ENCODE data around the gene TKT.

The TKT gene

GRCh38 chr3:53258600-53259426, 3.0 kb upstream of the TKT start:
- no peak overlapping the region for H3K4me3 Mint-ChIP-seq
- TF ChIP-seq CTCF (IDR thresholded peaks at IDR 0.05): no peak
- no peak for DNase-seq
- no peak overlapping the region for H3K27ac Mint-ChIP-seq
- H3K27me3 Mint-ChIP-seq (ENCODE audit: low read depth, poor library complexity): peaks cover 8% of the 10 kb centered on the region
- H3K4me1 Mint-ChIP-seq: peaks cover 29% of the 10 kb centered on the region
- H3K9me3 Mint-ChIP-seq: no peaks in the 10 kb centered on the region
- no peaks in the 10 kb centered on the region for H3K36me3 Mint-ChIP-seq (ENCODE audit: low read depth)

- Mint-ChIP-seq H3K36me3 (ENCODE audit: low read depth) (no peaks in the 10 kb centered on the region), H3K27ac (no peak overlapping the region), H3K27me3 (ENCODE audit: low read depth, poor library complexity) (peaks cover 8% of the 10 kb centered on the region), H3K4me3 (no peak overlapping the region), H3K4me1 (peaks cover 41% of the 10 kb centered on the region), H3K9me3 (no peaks in the 10 kb centered on the region)
- no peak for TF ChIP-seq CTCF (IDR thresholded peaks at IDR 0.05)
- no peak for DNase-seq
Observed at GRCh38 chr3:53257465-53257864, 1.6 kb upstream of the TKT start.

- Mint-ChIP-seq H3K27me3 (ENCODE audit: low read depth, poor library complexity) (peaks cover 4% of the 10 kb centered on the region), H3K27ac (no peak overlapping the region), H3K9me3 (no peaks in the 10 kb centered on the region), H3K4me3 (peak overlapping the region; percentile 77), H3K4me1 (peaks cover 49% of the 10 kb centered on the region), H3K36me3 (ENCODE audit: low read depth) (no peaks in the 10 kb centered on the region)
- no peak for TF ChIP-seq CTCF (IDR thresholded peaks at IDR 0.05)
- no peak for DNase-seq
Observed at GRCh38 chr3:53256704-53257055, 858 bp upstream of the TKT start.

- H3K27me3 Mint-ChIP-seq (ENCODE audit: low read depth, poor library complexity): peaks cover 4% of the 10 kb centered on the region
Observed at GRCh38 chr3:53255423-53255774, 423 bp downstream of the TKT start.

GRCh38 chr3:53254509-53255422, 1.1 kb downstream of the TKT start:
- peak overlapping the region; percentile 91 for H3K4me3 Mint-ChIP-seq
- peak overlapping the region; percentile 81 for H3K27ac Mint-ChIP-seq
- peaks cover 60% of the 10 kb centered on the region for H3K4me1 Mint-ChIP-seq
- DNase-seq: peak; percentile 66
- no peaks in the 10 kb centered on the region for H3K36me3 Mint-ChIP-seq (ENCODE audit: low read depth)
- TF ChIP-seq CTCF (IDR thresholded peaks at IDR 0.05): no peak
- no peaks in the 10 kb centered on the region for H3K9me3 Mint-ChIP-seq
- H3K27me3 Mint-ChIP-seq (ENCODE audit: low read depth, poor library complexity): peaks cover 4% of the 10 kb centered on the region

More at GRCh38 chr3:53255423-53255774, 423 bp downstream of the TKT start:
- Mint-ChIP-seq H3K9me3 (no peaks in the 10 kb centered on the region), H3K4me3 (peak overlapping the region; percentile 91), H3K36me3 (ENCODE audit: low read depth) (no peaks in the 10 kb centered on the region), H3K4me1 (peaks cover 58% of the 10 kb centered on the region), H3K27ac (peak overlapping the region; percentile 81)
- DNase-seq: no peak
- no peak for TF ChIP-seq CTCF (IDR thresholded peaks at IDR 0.05)
